ENCODE results near the gene MTLN.
A peak's percentile ranks its signal among the peaks of the same experiment; 100 is the strongest.
"Not testable (repeated sequence)": the region's sequence is repeated elsewhere in the genome, so short reads cannot be mapped to it uniquely, and the experiment has no call there.

The MTLN gene, protein sequence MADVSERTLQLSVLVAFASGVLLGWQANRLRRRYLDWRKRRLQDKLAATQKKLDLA

DNA sequence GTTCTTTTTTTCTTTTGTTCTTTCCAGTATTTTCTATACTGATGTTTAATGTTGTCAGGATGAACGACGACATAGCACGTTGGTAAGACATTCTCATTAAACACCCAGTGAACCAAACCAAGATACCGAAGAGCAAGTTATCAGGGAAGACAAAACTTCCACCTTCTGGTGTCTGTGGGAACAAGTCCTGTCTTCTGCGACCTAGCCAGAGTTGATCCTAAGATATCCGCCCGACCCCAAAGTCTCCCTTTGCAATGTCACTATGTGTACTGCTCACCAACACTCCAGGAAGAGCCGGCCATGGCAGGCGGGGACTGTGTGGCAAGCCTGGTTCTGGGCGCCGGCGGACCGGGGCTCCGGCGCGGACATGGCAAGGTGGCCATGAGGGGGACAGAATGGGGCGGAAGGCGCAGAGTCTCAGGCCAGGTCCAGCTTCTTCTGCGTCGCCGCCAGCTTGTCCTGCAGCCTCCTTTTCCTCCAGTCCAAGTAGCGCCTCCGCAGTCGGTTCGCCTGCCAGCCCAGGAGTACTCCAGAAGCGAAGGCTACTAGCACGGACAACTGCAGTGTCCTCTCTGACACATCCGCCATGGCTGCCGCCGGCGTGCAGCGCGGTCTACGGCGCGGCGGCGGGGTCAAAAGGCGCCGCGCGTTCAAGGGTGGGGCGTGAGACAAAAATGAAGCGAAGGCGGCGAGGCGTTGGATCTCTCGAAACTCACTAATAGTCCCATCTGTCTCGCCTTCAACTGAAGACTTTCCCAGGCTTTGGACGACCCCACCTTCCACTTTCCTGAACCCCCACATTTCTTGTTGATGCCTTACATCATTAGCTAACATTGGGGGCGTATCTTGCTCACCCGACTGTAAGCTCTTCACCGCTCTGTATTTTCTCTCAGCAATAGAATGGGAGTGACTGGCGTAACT lies at the start of gene MTLN:
Gene MTLN (minus strand): TSS at position 610 of the 921 bp plus-strand sequence. CDS start 22 bp downstream, at position 588.
- peak; percentile 65 for DNase-seq

DNA sequence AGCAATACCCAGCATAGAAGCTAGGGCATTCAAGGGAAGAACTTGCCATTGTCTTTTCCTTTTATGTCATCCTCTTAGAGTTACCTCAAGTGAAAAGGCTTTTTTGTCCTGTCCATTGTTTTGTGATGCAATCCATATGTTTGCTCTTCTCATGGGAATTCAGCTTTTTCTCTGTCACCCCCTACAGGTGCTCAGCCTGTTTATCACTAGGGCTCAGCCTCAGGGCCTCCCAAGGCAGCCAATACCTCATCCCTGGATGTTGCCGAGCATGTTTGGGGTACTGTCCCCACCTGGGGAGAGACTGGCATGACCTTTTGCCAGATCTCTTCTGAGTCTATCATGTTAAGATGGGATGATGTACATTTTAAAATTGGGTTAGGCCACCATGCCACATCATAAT lies 49.6 kb upstream of the MTLN start:
- not testable (repeated sequence) for DNase-seq

DNA sequence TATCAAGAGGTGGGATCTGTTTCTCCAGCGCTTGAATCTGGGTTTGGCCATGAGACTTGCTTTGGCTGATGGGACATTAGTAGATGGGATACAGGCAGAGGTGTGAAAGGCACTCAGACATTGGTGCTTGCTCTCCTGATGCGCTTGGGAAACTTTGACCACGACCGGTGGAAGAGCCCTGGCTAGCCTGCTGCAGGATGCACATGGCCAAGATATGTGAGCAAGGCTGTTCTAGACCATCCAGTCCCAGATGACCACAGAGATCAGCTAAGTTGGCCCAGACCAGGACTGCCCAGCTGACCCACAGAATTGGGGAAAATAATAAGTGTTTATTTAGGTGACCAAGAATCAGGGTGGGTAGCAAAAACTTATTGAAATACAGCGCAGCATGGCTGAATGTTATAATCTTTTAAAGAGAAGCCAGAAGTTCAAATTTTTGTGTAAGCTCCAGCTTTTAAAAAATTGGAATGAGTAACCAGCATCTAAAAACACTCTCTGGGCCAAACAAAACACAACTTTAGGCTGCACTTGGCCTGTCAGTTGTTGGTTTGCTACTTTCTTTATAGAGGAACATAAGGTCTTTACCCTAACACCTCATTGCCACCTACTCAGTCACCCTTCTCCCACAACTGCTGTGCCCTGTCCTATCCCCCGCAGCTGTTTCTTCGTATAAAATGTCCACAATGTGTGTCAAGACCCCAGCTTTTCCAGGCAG lies 35.9 kb upstream of the MTLN start:
- not testable (repeated sequence) for DNase-seq

DNA sequence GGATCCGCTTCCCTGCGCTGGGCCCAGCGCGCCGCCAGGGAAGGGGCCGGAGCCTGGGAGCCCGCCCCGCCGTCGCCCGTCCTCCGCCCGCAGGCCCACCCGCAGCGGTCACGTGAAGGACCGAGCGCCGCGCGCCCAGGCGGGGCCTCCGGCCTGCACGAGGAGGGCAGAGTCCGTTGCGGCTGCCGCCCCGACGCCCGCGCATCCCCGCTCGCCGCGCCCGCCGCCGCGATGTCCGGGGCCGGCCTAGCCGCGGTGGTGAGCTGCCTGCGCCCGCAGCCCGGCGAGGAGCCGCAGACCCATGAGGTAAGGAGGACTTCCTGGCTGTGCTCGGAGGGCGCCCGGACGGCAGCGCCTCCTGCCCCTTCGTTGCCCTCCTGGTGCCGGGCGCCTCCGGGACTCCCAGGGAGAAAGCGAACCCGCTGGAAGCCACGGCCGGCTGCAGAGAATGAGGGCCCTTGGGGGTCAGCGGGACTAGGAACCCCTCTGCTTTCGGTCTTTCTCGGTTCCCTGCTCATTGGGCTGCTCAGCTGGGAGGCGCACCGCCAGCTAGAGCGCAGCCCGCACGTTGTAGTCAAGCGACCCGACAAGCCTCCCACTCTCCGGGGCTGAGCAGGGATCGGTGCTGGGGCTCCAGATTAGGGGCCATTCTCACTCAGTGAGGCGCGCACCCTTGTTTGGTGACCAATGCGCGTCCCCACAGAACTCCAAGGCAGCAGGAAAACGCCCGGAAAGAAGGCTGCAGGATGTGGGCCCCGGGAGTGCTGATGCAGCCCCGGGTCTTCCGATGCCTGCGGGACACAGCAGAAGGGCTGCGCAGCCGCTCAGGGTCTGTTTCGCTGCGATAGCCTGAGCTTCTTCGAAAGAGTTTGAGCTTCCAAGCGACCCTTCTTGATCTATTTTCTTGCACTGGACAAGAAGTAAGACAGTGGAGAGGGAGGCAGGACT lies 33.4 kb upstream of the MTLN start:
- not testable (repeated sequence) for DNase-seq

DNA sequence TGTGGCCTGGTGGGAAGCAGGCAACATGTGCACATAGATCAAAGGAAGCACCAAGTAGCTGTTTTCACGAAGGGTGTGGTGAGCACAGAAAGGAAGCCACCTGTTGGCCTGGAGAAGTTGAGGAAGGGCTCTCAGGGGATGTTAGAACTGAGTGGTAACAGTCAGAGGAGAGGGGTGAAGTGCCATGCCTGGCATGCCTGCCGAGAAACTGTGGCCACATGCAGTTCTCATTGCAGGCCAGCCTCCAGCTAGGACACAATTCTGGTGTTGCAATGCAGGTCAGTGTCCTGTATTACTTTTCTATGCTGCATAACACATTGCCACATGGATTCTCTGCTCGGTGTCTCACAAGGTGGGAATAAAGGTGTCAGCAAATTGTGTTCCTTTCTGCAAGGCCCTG lies 30.9 kb upstream of the MTLN start:
- DNase-seq = not testable (repeated sequence)

DNA sequence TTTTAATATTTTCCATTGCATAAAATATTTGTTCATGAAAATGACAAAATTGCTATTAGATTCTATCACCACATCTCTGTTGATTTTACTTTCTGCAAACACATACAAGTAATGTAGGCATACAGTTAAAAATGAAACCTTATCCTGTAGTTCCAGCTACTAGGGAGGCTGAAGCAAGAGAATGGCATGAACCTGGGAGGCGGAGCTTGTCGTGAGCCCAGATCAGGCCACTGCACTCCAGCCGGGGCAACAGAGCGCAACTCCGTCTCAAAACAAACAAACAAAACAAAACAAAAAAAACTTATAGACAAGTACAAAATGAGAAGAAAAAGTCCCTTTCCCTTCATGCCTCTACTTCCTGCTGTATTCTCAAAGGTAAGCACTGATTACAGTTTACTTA lies 22.2 kb upstream of the MTLN start:
- not testable (repeated sequence) for DNase-seq

DNA sequence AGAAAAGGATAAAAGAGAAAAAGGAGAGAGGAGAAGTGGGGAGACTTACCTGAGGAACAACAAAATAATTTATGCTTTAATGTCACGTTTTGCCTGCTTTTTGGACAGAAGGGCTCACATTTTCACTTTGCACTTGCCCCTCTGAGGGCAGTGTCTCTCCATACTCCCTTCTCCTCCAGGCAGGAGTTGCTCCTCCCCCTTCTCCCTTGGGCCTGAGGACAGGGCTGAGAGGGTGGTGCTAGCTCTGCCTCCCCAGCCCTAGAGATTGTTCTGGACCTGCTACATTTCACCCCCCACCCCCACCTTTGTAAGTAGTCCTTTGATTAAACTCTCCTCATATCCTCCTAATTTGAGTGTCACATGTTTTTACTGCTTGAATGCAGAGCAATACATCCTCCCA lies 17.5 kb upstream of the MTLN start:
- not testable (repeated sequence) for DNase-seq

DNA sequence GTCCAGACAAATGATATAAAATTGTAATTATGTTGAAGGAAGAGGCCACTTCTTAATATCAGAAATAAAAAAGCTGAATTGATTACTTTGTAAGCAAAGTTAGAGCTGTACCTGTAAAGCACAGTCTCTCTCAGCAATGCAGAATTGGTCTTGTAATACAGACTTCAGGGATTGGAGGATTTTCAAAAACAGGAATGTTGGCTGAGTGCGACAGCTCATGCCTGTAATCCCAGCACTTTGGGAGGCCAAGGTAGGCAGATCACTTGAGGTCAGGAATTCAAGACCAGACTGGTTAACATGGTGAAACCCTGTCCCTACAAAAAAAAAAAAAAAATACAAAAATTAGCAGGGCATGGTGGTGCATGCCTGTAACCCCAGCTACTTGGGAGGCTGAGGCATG lies 10.3 kb upstream of the MTLN start:
- DNase-seq = not testable (repeated sequence)

DNA sequence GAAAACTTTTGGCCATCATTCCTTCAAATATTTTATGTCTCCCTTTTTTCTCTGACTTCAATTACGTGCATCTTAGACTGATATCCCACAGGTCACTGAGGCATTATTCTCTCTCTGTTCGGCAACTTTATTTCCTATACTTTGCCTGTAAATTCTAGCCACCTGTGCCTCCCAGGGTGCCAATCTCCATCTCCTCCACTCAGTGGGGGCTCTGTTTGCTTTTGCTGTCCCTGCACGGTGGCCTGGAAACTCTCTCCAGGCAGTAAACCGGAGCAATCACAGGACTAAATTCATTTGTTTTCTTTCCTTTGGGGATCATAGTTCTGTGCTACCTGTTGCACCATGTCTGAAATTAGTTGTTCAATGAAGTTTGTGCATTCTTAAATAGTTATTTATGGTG lies 9.6 kb upstream of the MTLN start:
- no peak for DNase-seq

DNA sequence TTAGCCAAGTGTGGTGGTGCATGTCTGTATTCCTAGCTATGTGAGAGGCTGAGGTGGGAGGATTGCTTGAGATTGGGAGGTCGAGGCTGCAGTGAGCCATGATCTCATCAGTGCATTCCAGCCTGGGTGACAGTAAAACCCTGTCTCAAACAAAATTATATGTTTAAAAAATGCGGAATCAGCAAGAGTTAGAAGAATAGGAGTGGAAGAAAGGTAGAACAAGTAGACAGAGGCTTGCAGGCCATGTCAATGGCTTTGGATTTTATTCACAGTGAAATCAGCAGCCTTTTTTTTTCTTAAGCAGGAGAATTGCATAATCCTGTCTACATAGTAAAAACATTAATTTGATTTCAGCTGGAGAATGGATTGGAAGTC lies 7.8 kb upstream of the MTLN start:
- DNase-seq = no peak

DNA sequence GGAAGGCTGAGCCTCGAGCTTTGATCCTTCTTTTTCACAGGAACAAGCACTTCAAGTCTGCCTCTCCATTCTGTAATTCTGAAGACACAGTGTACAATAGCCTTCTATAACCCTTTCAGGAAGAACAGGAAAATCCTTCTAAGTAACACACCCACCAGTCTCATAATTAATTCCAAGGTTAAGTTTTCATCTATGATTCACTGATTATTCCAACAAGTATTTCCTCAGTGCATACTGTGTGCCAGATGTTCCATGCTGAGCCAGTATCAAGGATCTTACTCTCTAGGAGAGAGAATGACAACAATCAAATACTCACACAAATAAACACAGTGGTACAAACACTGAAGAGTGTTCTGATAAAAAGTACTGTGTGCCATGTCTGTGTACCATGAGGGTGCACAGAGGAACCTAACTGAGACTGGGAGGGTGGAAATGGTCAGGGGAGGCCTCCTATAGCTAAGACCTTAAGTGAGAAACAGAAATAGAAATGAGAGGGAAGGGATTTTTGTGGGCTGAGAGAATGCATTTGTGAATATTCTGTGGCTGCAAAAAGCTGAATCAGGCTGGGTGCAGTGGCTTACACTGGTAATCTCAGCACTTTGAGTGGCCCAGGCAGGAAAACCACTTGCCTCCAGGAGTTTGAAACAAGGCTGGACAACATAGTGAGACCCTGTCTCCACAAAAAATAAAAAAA lies 7.3 kb upstream of the MTLN start:
- no peak for DNase-seq

DNA sequence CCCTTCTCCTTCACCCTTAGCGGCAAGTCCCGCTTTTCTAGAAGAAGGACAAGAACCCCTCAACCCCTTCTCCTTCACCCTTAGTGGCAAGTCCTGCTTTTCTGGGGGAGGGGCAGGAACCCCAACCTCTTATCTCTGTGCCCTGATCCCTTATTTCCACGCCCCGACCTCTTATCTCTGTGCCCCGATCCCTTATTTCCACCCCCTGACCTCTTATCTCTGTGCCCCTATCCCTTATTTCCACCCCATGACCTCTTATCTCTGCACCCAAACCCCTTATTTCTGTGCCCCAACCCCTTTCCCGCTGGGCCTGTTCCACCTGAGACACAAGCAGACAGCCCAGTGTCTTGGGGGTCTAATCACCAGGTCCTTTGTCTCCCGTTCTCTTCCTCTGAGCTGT lies 6.5 kb upstream of the MTLN start:
- not testable (repeated sequence) for DNase-seq

DNA sequence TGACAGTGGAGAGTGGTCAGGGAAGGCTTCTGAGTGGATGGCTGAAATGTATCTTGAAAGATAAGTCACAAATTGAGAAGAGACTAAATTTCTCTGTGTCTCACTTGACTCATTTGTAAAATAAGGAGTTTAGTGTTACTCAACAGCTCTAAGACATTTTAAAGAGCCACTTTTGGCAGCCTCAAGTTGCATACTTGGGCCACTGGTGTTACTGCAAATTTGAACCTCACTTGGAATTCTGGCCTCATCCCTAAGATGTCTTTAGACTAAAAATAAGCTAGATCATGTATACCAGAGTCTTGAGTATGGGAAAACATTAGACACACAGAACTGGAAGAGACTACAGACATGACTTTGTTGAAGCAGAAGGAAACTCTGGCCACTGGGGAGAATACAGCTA lies 4.5 kb upstream of the MTLN start:
- DNase-seq = no peak

DNA sequence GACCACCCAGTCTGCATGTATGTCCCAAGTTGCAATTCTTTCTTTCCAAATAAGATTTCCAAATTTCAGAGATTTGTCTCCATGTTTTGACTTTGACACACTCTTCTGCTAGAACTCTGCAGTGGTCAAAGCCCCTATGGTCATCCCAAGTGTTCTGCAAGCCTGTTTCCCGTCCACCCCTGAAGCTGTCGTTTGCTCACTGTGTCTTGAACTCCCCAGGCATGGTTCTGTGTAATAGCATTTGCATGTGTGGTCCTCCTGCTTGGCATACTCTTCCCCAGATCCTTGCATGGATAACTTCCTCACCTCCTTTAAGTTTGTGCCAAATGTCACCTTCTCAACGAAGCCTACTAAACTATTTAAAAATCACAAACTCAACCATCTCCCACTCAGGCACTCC lies 3.9 kb upstream of the MTLN start:
- no peak for DNase-seq

DNA sequence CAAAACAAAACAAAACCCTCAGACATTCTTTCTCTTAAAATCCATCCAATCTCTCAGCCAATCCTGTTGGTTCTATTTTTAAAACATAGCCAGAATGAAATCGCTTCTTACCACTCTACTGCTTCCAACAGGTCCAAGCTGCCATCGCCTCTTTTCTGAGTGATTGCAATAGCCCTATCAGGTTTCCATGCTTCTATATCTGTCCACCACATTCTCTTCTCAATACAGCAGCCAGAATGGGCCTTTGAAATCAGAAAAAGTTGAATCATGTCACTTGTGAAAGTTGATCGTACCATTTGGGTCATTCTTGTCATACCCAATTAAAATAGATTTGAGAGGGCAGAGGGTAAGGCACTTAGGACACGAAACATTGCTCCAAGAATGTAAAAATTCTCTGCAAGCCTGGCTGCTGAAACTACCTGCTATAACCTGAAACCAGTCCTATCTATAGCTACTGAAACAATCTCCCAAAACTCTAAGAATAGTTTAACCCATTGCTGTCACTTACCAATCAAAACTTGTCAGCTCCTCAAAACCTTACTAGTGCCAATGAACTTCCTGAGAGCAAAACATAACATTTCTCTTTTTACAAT lies 3.3 kb upstream of the MTLN start:
- no peak for DNase-seq

DNA sequence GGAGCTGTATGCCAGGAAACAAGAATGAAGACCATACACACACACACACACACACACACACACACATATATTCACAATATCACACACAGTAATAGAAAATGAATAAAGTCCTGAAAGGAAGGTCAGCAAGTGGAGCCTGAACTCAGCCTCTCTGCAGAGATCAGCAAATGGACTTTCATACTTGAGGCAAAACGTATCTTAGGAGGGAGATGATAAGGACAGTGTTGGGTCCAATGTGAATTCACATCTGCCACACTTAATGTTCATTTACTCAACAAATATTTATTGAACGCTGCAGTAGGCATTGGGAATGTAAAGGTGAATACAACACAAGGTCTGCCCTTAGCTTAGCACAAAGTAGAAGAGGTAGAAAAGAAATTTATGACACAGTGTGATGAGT lies 2.7 kb upstream of the MTLN start:
- DNase-seq = no peak

DNA sequence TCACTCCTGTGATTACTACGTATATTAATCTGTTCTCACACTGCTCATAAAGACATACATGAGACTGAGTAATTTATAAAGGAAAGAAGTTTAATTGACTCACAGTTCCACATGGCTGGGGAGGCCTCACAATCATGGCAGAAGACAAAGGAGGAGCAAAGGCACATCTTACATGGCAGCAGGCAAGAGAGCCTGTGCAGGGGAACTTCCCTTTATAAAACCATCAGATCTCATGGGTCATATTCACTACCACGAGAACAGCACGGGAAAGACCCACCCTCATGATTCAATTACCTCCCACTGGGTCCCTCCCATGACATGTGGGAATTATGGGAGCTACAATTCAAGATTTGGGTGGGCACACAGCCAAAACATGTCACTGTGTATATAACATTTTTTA lies 1.2 kb upstream of the MTLN start:
- DNase-seq = not testable (repeated sequence)

DNA sequence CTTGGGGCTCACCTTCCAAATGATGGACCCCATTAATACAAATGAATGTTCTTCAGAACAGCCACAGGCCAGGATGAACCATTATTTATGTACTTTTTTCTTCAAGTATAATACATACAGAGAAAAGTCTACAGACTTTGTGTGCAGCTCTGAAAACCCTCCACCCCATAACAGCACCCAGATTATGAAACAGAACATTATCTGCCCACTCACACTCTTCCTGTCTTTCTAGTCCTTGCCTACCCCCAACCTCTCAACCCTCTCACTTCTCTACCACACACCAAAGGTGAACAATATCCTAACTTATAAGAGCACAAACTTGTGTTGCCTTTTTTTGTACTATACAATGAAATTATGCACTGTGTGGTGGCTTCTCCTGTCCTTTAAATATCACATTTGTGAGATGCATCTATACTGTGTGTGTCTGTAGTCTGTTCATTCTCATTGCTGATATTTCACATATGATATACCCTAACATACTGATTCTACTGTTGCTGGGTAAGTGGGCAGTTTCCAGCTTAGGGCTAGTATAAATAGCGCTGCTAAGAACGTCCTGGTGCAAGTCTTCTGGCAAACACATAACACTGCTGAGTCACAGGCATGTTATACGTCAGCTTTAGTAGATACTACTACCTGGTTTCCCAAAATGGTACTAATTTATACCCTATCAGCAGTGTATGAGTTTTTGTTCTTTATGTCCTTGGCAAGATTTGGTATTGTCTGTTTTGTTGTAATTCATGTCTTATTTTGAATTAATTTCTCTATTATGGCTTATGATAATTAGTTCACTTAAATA lies 6.5 kb downstream of the MTLN start:
- no peak for DNase-seq

DNA sequence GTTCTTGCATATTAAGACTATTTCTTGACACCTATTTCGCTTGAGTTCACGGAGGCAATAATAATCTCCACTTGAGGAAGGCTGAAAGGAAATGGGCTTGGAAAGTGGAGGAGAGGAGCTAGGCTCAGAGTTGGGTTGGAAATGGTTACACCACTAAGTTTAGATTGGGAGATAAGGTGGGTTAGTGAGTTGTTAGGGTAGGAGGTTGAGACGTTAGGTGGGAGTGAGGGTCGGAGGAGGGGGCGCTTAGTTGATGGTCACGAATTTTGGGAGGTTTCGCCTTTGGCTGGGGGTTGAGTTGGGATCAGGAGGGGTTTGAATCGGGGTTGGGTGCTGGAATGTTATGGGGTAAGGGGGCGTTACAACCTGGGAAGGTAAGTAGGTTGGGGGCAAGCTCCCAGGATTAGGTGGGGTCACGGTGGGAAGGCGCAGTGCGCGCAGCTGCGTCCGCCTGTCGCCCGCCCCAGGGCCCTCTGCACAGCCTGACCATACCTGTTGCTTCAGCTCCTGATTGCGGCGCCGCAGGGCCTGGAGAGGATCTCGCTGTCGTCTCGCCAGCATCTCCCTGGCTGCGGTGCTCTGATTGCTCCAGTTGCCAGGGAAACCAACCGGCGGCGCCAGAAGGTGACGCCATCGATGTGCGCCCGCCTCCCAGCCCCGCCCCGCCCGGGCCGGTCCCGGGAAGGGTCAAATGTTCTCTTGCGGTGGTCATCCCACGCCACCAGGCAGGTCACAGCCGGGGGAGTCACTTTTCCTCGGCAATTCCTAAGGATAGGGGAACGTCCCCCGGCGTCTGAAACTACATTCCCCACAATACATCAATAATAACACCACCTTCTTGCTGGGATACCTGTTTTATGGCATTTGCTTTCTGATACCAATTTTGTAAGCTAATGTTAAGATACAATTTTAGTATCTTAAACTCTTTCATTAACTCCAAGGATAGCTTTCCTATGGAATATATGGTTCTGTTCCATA lies 7.7 kb downstream of the MTLN start, which contains the start of gene NPHP1:
Gene NPHP1 (minus strand): TSS at position 606 of the 978 bp plus-strand sequence. CDS start 45 bp downstream, at position 561.
- peak; percentile 79 for DNase-seq

DNA sequence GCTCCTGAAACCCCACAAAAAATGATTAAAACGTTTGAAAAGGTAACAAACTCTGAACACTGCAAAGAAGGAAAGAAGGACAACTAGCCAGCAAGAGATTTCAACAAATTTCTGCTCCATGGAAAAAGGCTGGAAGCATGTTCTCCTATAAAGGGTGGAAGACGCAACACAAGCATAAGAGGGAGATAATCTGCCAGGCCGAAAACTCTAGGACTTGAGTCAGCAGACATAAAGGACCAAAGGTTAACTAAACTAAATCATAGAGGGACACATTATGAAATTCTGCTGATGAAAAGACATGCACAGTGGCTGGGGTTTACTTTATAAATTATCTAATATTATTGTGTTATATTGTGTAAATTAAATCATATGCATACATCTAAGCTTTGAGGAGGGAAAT lies 14.3 kb downstream of the MTLN start:
- no peak for DNase-seq

All from NCI-H2227 treated with DMSO at 0.1 percent for 48 hours (cell line).